RPMI7951 (cell line): ENCODE measurements around the gene PWWP2B. TPM values are rescaled to one million over a fixed set of nuclear protein-coding genes. Genes with fewer than 3 reads are reported as not detected.
"Not testable (repeated sequence)": the region's sequence is repeated elsewhere in the genome, so short reads cannot be mapped to it uniquely, and the experiment has no call there.

ENCODE experiments used
- DNase-seq: peaks from one replicate; pipeline ENCODE4 v3.0.0-alpha.2; 2012; ENCODE audit warnings: low read depth
- total RNA-seq: library from RNA; depleted of rRNA; stranded (reverse); fragments of >200 nt; shearing (Covaris generic); gene quantifications from 2 replicates; pipeline ENCODE4 v1.2.3, GENCODE V29; 2014

PWWP2B gene
- total RNA-seq, 1 experiment from 2014 or later: 4.7 TPM

GRCh38 chr10:132380986-132381385 lies 16.0 kb upstream of the PWWP2B start:
- DNase-seq: not testable (repeated sequence)

GRCh38 chr10:132381741-132382140 lies 15.3 kb upstream of the PWWP2B start:
- DNase-seq: no peak

GRCh38 chr10:132382231-132382922 lies 14.6 kb upstream of the PWWP2B start:
- peak; percentile 80 for DNase-seq

GRCh38 chr10:132383101-132383500 lies 13.9 kb upstream of the PWWP2B start:
- no peak for DNase-seq

GRCh38 chr10:132383751-132384196 lies 13.2 kb upstream of the PWWP2B start:
- no peak for DNase-seq

- DNase-seq: no peak
Measured at GRCh38 chr10:132384618-132385388, 12.2 kb upstream of the PWWP2B start.

GRCh38 chr10:132385389-132385667 lies 11.7 kb upstream of the PWWP2B start:
- DNase-seq: no peak

- DNase-seq: no peak
Measured at GRCh38 chr10:132385721-132386418, 11.1 kb upstream of the PWWP2B start.

- DNase-seq: no peak
Measured at GRCh38 chr10:132386419-132386831, 10.6 kb upstream of the PWWP2B start.

GRCh38 chr10:132386896-132387295 lies 10.1 kb upstream of the PWWP2B start:
- not testable (repeated sequence) for DNase-seq

GRCh38 chr10:132387764-132388210 lies 9.2 kb upstream of the PWWP2B start:
- peak; percentile 46 for DNase-seq

GRCh38 chr10:132388891-132389432 lies 8.0 kb upstream of the PWWP2B start:
- DNase-seq: no peak

- no peak for DNase-seq
Measured at GRCh38 chr10:132389433-132390169, 7.4 kb upstream of the PWWP2B start.

GRCh38 chr10:132390170-132390920 lies 6.7 kb upstream of the PWWP2B start:
- DNase-seq: no peak

GRCh38 chr10:132390921-132391675 lies 5.9 kb upstream of the PWWP2B start:
- DNase-seq: no peak

GRCh38 chr10:132391676-132392020 lies 5.4 kb upstream of the PWWP2B start:
- DNase-seq: no peak

- DNase-seq: no peak
Measured at GRCh38 chr10:132392184-132392800, 4.7 kb upstream of the PWWP2B start.

GRCh38 chr10:132392811-132393694 lies 3.9 kb upstream of the PWWP2B start:
- DNase-seq: peak; percentile 79

GRCh38 chr10:132393695-132394181 lies 3.3 kb upstream of the PWWP2B start:
- no peak for DNase-seq
